ENCODE results near the gene EPB41. TPM values are rescaled to one million over a fixed set of nuclear protein-coding genes. Genes with fewer than 3 reads are reported as not detected.

EPB41 gene
- total and polyA plus RNA-seq, 9 of the 15 experiments (the other 6 are each of a cell fraction or from before 2014, with no cell fraction given), result 3.7 to 213 (median 141) TPM

- TF ChIP-seq MED1 (CRISPR knock-in tag; IDR thresholded peaks at IDR 0.05; ENCODE audit: borderline replicate concordance) (no peak), ARHGAP35 (IDR thresholded peaks at IDR 0.05; ENCODE audit: partially characterized antibody) (no peak), IRF1 (CRISPR knock-in tag; IDR thresholded peaks at IDR 0.05; ENCODE audit: borderline replicate concordance) (no peak), STAT5B (CRISPR knock-in tag; IDR thresholded peaks at IDR 0.05) (no peak), NCOA4 (IDR thresholded peaks at IDR 0.05; ENCODE audit: partially characterized antibody) (no peak), KDM1A (IDR thresholded peaks at IDR 0.05) (no peak), E2F6 (IDR thresholded peaks at IDR 0.05; ENCODE audit: borderline replicate concordance in 1 of 2, extremely low read depth in 1 of 2, insufficient read depth in 1 of 2, insufficient read length in 1 of 2, low read depth in 1 of 2, low read length in 1 of 2, poor library complexity in 1 of 2, severe bottlenecking in 1 of 2) (no peak), RBM25 (IDR thresholded peaks at IDR 0.05; ENCODE audit: low read depth, low read length, severe bottlenecking) (peak; percentile 20), ZFP1 (CRISPR knock-in tag; IDR thresholded peaks at IDR 0.05) (no peak), ZNF280A (IDR thresholded peaks at IDR 0.05; ENCODE audit: low read depth, partially characterized antibody) (no peak), FOXO4 (CRISPR knock-in tag; IDR thresholded peaks at IDR 0.05) (no peak), ILK (tag; IDR thresholded peaks at IDR 0.05; ENCODE audit: borderline replicate concordance, low read depth) (no peak), ZNF354B (CRISPR knock-in tag; IDR thresholded peaks at IDR 0.05) (no peak)
Measured at GRCh38 chr1:28983091-28983490, 68.7 kb downstream of the EPB41 start (continued).
